K562 (cell line): Measurements from ENCODE around the gene ST3GAL3. TPM values are rescaled to one million over a fixed set of nuclear protein-coding genes. Genes with fewer than 3 reads are reported as not detected.

Experiments
- CBX2 ChIP-seq: fragments of 200-600 bp; sonication (generic); IDR thresholded peaks from one replicate; pipeline ENCODE4 v1.6.1; 2012; ENCODE audit warnings: mild to moderate bottlenecking, low read length, inconsistent platforms; ENCODE audit not compliant: insufficient read depth, poor library complexity, severe bottlenecking
- CHAMP1 ChIP-seq: fragments of 450-650 bp; IDR thresholded peaks from 2 replicates; pipeline ENCODE4 v1.6.1; 2016; ENCODE audit warnings: mild to moderate bottlenecking
- FOXP4 ChIP-seq: sonication (generic); formaldehyde crosslinking; IDR thresholded peaks from 2 replicates; pipeline ENCODE4 v1.8.0; 2022; ENCODE audit warnings: mild to moderate bottlenecking, missing genetic modification reagents, borderline replicate concordance
- MTA1 ChIP-seq: fragments of 450-650 bp; IDR thresholded peaks from 2 replicates; pipeline ENCODE4 v1.6.1; 2017; ENCODE audit warnings: borderline replicate concordance
- NELFE ChIP-seq: IDR thresholded peaks from 2 replicates; pipeline ENCODE4 v1.6.1; 2011; ENCODE audit warnings: mild to moderate bottlenecking; ENCODE audit not compliant: insufficient read depth, insufficient read length
- NFXL1 ChIP-seq: fragments of 450-650 bp; formaldehyde crosslinking; IDR thresholded peaks from 2 replicates; pipeline ENCODE4 v1.4.0; 2021; ENCODE audit warnings: mild to moderate bottlenecking
- PYGO2 ChIP-seq: fragments of 450-650 bp; IDR thresholded peaks from 2 replicates; pipeline ENCODE4 v1.6.1; 2016; ENCODE audit warnings: mild to moderate bottlenecking, missing genetic modification characterization, moderate library complexity, missing compliant biosample characterization
- RNF2 ChIP-seq: sonication (generic); IDR thresholded peaks from 2 replicates; pipeline ENCODE4 v1.6.1; 2016
- SMAD3 ChIP-seq: fragments of 450-650 bp; formaldehyde crosslinking; conservative IDR thresholded peaks from 2 replicates; pipeline ENCODE4 v1.4.0; 2020; ENCODE audit warnings: mild to moderate bottlenecking
- SRSF9 ChIP-seq: fragments of 200-400 bp; formaldehyde crosslinking; IDR thresholded peaks from 2 replicates; pipeline ENCODE4 v1.6.1; 2017; ENCODE audit warnings: low read depth, low read length, borderline replicate concordance
- ZBTB17 ChIP-seq: fragments of 450-650 bp; formaldehyde crosslinking; IDR thresholded peaks from 2 replicates; pipeline ENCODE4 v1.4.0; 2020; ENCODE audit warnings: mild to moderate bottlenecking
- ZBTB5 ChIP-seq: fragments of 450-650 bp; IDR thresholded peaks from 2 replicates; pipeline ENCODE4 v1.6.1; 2017; ENCODE audit warnings: antibody characterized with exemption
- ZFX ChIP-seq: sonication (generic); formaldehyde crosslinking; IDR thresholded peaks from 2 replicates; pipeline ENCODE4 v1.8.0; 2022; ENCODE audit warnings: mild to moderate bottlenecking, missing genetic modification reagents, moderate library complexity
- ZNF175 ChIP-seq: fragments of 200-800 bp; sonication (Bioruptor generic); IDR thresholded peaks from 2 replicates; pipeline ENCODE4 v1.6.1; 2016; ENCODE audit warnings: low read depth, mild to moderate bottlenecking, missing genetic modification characterization, missing compliant biosample characterization
- ZNF354B ChIP-seq: fragments of 250-450 bp; sonication (Bioruptor Pico); IDR thresholded peaks from 2 replicates; pipeline ENCODE4 v1.4.0; 2020
- ZNF699 ChIP-seq: fragments of 250-450 bp; sonication (Bioruptor Pico); IDR thresholded peaks from 2 replicates; pipeline ENCODE4 v1.8.0; 2021; ENCODE audit warnings: mild to moderate bottlenecking, moderate library complexity; ENCODE audit not compliant: insufficient replicate concordance
- ZNF778 ChIP-seq: fragments of 450-650 bp; formaldehyde crosslinking; IDR thresholded peaks from 2 replicates; pipeline ENCODE4 v1.4.0; 2020; ENCODE audit warnings: mild to moderate bottlenecking, moderate library complexity
- ZNF830 ChIP-seq: fragments of 250-450 bp; sonication (Bioruptor Pico); IDR thresholded peaks from 2 replicates; pipeline ENCODE4 v1.5.0; 2021; ENCODE audit warnings: mild to moderate bottlenecking
- polyA plus RNA-seq, 8 experiments: library from polyadenylated mRNA; depleted of rRNA in 4 of 8; stranded (reverse) in 5 of 8; unstranded in 3 of 8; fragments of >200 nt; fragmentation: Nextera tagmentation in 2 of 8; fragmentation: Illumina TruSeq in 1 of 8; extraction: Ambion mirVana in 2 of 8; extraction: Trizol in 1 of 8; gene quantifications; 2 replicates each; pipeline versions ENCODE4 v1.2.1 to v1.2.3, GENCODE V29; 2011 to 2014; ENCODE audit warnings: inconsistent platforms in 1 of 8, missing spikeins in 1 of 8
- total RNA-seq, 7 experiments: library from RNA; depleted of rRNA in 6 of 7; stranded (reverse); fragments of >200 nt in 6 of 7; fragmentation: Illumina TruSeq in 2 of 7; extraction: Trizol in 2 of 7; gene quantifications; 2 replicates each; pipeline versions ENCODE4 v1.2.1 to v1.2.3, GENCODE V29; 2011 to 2021; ENCODE audit warnings: low replicate concordance in 1 of 7
- TF ChIP-seq, protein P1 (sequence below): IDR thresholded peaks from 2 replicates; pipeline ENCODE4 v1.6.1; 2012; ENCODE audit warnings: low read depth, low read length, improper control_type of control experiment, borderline replicate concordance

The ST3GAL3 gene
- total and polyA plus RNA-seq, 9 of the 15 experiments (the other 6 are each of a cell fraction or from before 2014, with no cell fraction given) = 1.2 to 18.9 (median 11.0) TPM

DNA sequence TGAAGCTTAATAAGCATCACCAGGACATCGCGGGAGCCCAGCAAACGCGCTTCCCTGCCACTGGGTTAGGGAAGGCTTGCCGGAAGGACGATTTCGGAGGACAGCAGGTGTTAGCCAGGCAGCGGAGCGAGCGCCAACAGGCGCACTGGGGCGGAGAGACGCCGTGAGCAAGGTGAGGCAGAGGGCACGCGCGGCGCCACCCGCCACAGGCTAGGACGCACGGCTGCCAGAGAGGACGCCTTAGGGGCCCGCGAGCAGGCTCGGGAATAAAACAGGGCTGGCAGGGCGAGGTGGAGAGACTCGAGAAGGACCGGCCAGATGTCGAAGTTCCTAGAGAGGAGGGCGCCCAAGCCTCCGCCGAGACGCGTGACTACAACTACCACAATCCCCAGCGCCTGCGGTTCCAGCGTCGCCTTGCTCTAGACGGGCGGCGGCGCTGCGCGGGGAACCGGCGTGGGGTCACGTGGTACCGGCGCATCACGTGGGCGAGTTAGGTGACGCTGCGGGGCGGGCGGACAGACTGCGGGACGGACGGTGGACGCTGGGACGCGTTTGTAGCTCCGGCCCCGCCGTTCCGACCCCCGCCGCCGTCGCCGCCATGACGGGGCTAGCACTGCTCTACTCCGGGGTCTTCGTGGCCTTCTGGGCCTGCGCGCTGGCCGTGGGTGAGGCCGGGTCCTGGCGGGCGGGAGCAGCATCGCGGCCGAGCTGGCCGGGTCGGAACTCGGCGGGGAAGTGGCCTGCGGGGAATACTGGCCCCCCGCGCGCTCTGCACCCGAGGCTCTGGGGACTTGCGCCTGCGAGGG is 267.3 kb downstream of the ST3GAL3 start, which contains the start of gene ATP6V0B (continued):
- TF ChIP-seq ZNF175 (CRISPR knock-in tag) = no peak
- peak; percentile 98 for TF ChIP-seq MTA1
- peak; percentile 94 for TF ChIP-seq ZFX (CRISPR knock-in tag)
- 0 out of 2 replicates have a peak, but pooled peaks have one; percentile 24 for TF ChIP-seq FOXP4
- TF ChIP-seq ZNF830 (CRISPR knock-in tag) = no peak
- no peak for TF ChIP-seq NFXL1 (CRISPR knock-in tag)
- no peak for TF ChIP-seq PYGO2 (tag)
- TF ChIP-seq, protein P1, sequence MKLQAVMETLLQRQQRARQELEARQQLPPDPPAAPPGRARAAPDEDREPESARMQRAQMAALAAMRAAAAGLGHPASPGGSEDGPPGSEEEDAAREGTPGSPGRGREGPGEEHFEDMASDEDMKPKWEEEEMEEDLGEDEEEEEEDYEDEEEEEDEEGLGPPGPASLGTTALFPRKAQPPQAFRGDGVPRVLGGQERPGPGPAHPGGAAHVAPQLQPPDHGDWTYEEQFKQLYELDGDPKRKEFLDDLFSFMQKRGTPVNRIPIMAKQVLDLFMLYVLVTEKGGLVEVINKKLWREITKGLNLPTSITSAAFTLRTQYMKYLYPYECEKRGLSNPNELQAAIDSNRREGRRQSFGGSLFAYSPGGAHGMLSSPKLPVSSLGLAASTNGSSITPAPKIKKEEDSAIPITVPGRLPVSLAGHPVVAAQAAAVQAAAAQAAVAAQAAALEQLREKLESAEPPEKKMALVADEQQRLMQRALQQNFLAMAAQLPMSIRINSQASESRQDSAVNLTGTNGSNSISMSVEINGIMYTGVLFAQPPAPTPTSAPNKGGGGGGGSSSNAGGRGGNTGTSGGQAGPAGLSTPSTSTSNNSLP = no peak
- TF ChIP-seq CBX2 = no peak
- no peak for TF ChIP-seq NELFE
- TF ChIP-seq SRSF9 = no peak
- TF ChIP-seq ZNF778 (CRISPR knock-in tag) = no peak
- TF ChIP-seq ZNF354B (CRISPR knock-in tag) = no peak
- no peak for TF ChIP-seq ZBTB5
- TF ChIP-seq ZBTB17 = peak; percentile 77; the same call in 1 of the 2 replicates
- TF ChIP-seq ZNF699 (CRISPR knock-in tag) = no peak
- no peak for TF ChIP-seq CHAMP1
- 0 out of 2 replicates have a peak, but pooled peaks have one; percentile 67 for TF ChIP-seq RNF2
- no peak for TF ChIP-seq SMAD3
